HCT116 (cell line): Measurements from ENCODE around the gene DIS3L2. TPM values are rescaled to one million over a fixed set of nuclear protein-coding genes. Genes with fewer than 3 reads are reported as not detected.

Experiments used
- ATAC-seq: fragments of 200-7000 bp; cut with Tn5 transposase; 2 replicates; pipeline ENCODE4 v1.9.1; 2020; ENCODE audit warnings: mild to moderate bottlenecking, moderate library complexity
- BruUV-seq: library from RNA; stranded (reverse); fragments of 400-500 nt; replicated peaks from 2 replicates; lab custom pipeline; 2021; lab: Mats Ljungman, UMichigan
- CTCF ChIA-PET: fragments of 300-600 bp; sonication (Branson Sonifier 250); formaldehyde crosslinking; loops from one replicate; lab custom pipeline; 2021; ENCODE audit warnings: antibody characterized with exemption; lab: Charles Lee
- POLR2A ChIA-PET: fragments of 300-600, 350-600 bp; sonication (Branson Sonifier 250); formaldehyde crosslinking; loops from one replicate; lab custom pipeline; 2021; ENCODE audit warnings: antibody characterized with exemption; lab: Charles Lee
- RAD21 ChIA-PET, 2 experiments: fragments of 300-600 bp; sonication (Branson Sonifier 250); formaldehyde crosslinking; loops; one replicate each; lab custom pipeline; 2023; ENCODE audit warnings: low total read pairs in 2 of 2; ENCODE audit not compliant: uncharacterized antibody in 2 of 2, unreplicated experiment in 2 of 2, low non-redundant PET in 1 of 2; lab: Charles Lee
- DNase-seq: peaks from one replicate; pipeline ENCODE4 v3.0.0-alpha.2; 2010; ENCODE audit warnings: low read depth, low spot score
- H2AFZ ChIP-seq: fragments of 200-600 bp; shearing (Covaris generic), sonication (generic); 2 replicates; pipeline ENCODE4 v1.6.1; 2017; ENCODE audit warnings: low read depth, mixed run types, mixed read lengths, antibody characterized with exemption, low read length; ENCODE audit not compliant: poor library complexity, severe bottlenecking
- H3K27ac ChIP-seq: 2 replicates; pipeline ENCODE4 v1.5.1; 2012; ENCODE audit warnings: low read depth, low read length
- H3K27me3 ChIP-seq: fragments of 200-600 bp; sonication (generic); 2 replicates; pipeline ENCODE4 v1.6.1; 2016; ENCODE audit warnings: mixed run types, low read length, mixed read lengths; ENCODE audit not compliant: insufficient read depth
- H3K36me3 ChIP-seq, 2 experiments: fragments of 200-500 bp in 1 of 2; fragments of 200-600 bp in 1 of 2; sonication (Bioruptor generic) in 1 of 2; sonication (generic) in 1 of 2; 2 replicates each; pipeline versions ENCODE4 v1.5.1 to v1.6.1; 2014 to 2016; ENCODE audit warnings: low read length in 2 of 2, inconsistent platforms in 1 of 2, mixed read lengths in 1 of 2, mixed run types in 1 of 2; ENCODE audit not compliant: insufficient read depth in 2 of 2, control insufficient read depth in 1 of 2
- H3K4me1 ChIP-seq, 2 experiments: fragments of 200-600 bp in 1 of 2; sonication (generic) in 1 of 2; 2 replicates each; pipeline versions ENCODE4 v1.5.1 to v1.6.1; 2012 to 2017; ENCODE audit warnings: low read length in 2 of 2, inconsistent platforms in 1 of 2, mild to moderate bottlenecking in 1 of 2, mixed read lengths in 1 of 2, mixed run types in 1 of 2, moderate library complexity in 1 of 2; ENCODE audit not compliant: insufficient read depth in 2 of 2, control insufficient read depth in 1 of 2
- H3K4me2 ChIP-seq: fragments of 200-600 bp; sonication (generic); 2 replicates; pipeline ENCODE4 v1.6.1; 2017; ENCODE audit warnings: mixed run types, low read length, mixed read lengths
- H3K4me3 ChIP-seq, 2 experiments: fragments of 200-600 bp in 1 of 2; sonication (generic) in 1 of 2; replicated peaks in 1 of 2; 2 replicates each; pipeline ENCODE4 v1.5.1; 2011 to 2016; ENCODE audit warnings: low read length in 2 of 2, control low read depth in 1 of 2, low read depth in 1 of 2, mild to moderate bottlenecking in 1 of 2, mixed read lengths in 1 of 2, mixed run types in 1 of 2
- H3K79me2 ChIP-seq: fragments of 200-600 bp; sonication (generic); 2 replicates; pipeline ENCODE4 v1.6.1; 2017; ENCODE audit warnings: mild to moderate bottlenecking, mixed run types, low read length, moderate library complexity, mixed read lengths; ENCODE audit not compliant: insufficient read depth
- H3K9ac ChIP-seq: fragments of 200-600 bp; sonication (generic); 2 replicates; pipeline ENCODE4 v1.6.1; 2016; ENCODE audit warnings: low read length, mixed read lengths
- H3K9me2 ChIP-seq: fragments of 200-600 bp; sonication (generic), shearing (Covaris generic); 2 replicates; pipeline ENCODE4 v1.6.1; 2017; ENCODE audit warnings: mixed run types, mild to moderate bottlenecking, moderate library complexity; ENCODE audit not compliant: insufficient read depth
- H3K9me3 ChIP-seq, 2 experiments: fragments of 200-500 bp in 1 of 2; fragments of 200-600 bp in 1 of 2; sonication (Bioruptor generic) in 1 of 2; sonication (generic) in 1 of 2; 2 replicates each; pipeline ENCODE4 v1.6.1; 2014 to 2017; ENCODE audit warnings: low read length in 2 of 2, mixed read lengths in 2 of 2, inconsistent platforms in 1 of 2, low read depth in 1 of 2, mild to moderate bottlenecking in 1 of 2, mixed run types in 1 of 2, moderate library complexity in 1 of 2; ENCODE audit not compliant: control insufficient read depth in 1 of 2, insufficient read depth in 1 of 2
- H4K20me1 ChIP-seq: fragments of 200-600 bp; sonication (generic), shearing (Covaris generic); 2 replicates; pipeline ENCODE4 v1.6.1; 2017; ENCODE audit warnings: mixed run types, mild to moderate bottlenecking, moderate library complexity; ENCODE audit not compliant: insufficient read depth
- ATF3 ChIP-seq: IDR thresholded peaks from 2 replicates; pipeline ENCODE4 v1.6.1; 2012
- CBX3 ChIP-seq: IDR thresholded peaks from 2 replicates; pipeline ENCODE4 v1.6.1; 2012; ENCODE audit warnings: low read depth
- CTCF ChIP-seq, 3 experiments: fragments of 200-600 bp in 1 of 3; sonication (generic) in 1 of 3; IDR thresholded peaks in 2 of 3; conservative IDR thresholded peaks in 1 of 3; 2 replicates each; pipeline ENCODE4 v1.5.1; 2012 to 2017; ENCODE audit warnings: low read depth in 2 of 3, low read length in 2 of 3, antibody characterized with exemption in 1 of 3, borderline replicate concordance in 1 of 3, control low read depth in 1 of 3, mild to moderate bottlenecking in 1 of 3, mixed read lengths in 1 of 3, mixed run types in 1 of 3, moderate library complexity in 1 of 3; ENCODE audit not compliant: insufficient read depth in 1 of 3
- EGR1 ChIP-seq: IDR thresholded peaks from 2 replicates; pipeline ENCODE4 v1.6.1; 2012; ENCODE audit warnings: low read depth
- EZH2phosphoT487 ChIP-seq: fragments of 200-600 bp; IDR thresholded peaks from 2 replicates; pipeline ENCODE4 v1.6.1; 2018; ENCODE audit warnings: antibody characterized with exemption, borderline replicate concordance
- MAX ChIP-seq: IDR thresholded peaks from 2 replicates; pipeline ENCODE4 v1.6.1; 2012
- POLR2A ChIP-seq: IDR thresholded peaks from 2 replicates; pipeline ENCODE4 v1.7.0; 2011; ENCODE audit warnings: borderline replicate concordance; ENCODE audit not compliant: insufficient read depth, insufficient read length; ENCODE audit errors: extremely low read depth
- POLR2AphosphoS5 ChIP-seq: IDR thresholded peaks from 2 replicates; pipeline ENCODE4 v1.6.1; 2011; ENCODE audit warnings: mild to moderate bottlenecking, low read depth, low read length, moderate library complexity
- REST ChIP-seq: IDR thresholded peaks from 2 replicates; pipeline ENCODE4 v1.6.1; 2012; ENCODE audit warnings: low read depth
- SP1 ChIP-seq: IDR thresholded peaks from 2 replicates; pipeline ENCODE4 v1.6.1; 2012; ENCODE audit warnings: low read depth
- SRF ChIP-seq: IDR thresholded peaks from 2 replicates; pipeline ENCODE4 v1.6.1; 2012; ENCODE audit warnings: low read depth
- ZFX ChIP-seq: fragments of 450-650 bp; IDR thresholded peaks from 2 replicates; pipeline ENCODE4 v1.6.1; 2017
- ZNF274 ChIP-seq: fragments of 200-500 bp; sonication (Bioruptor generic); IDR thresholded peaks from 2 replicates; pipeline ENCODE4 v1.6.1; 2014; ENCODE audit warnings: mild to moderate bottlenecking, low read depth, low read length, inconsistent platforms
- intact Hi-C: fragments of 100-400 bp; cut with micrococcal nuclease; formaldehyde crosslinking; loops from 2 replicates; pipeline ENCODE4 v1.10.0; 2022
- total RNA-seq: library from RNA; stranded (reverse); gene quantifications from one replicate; pipeline ENCODE4 v1.2.1, GENCODE V29; 2021; ENCODE audit not compliant: unreplicated experiment

The DIS3L2 gene
- total RNA-seq, 1 experiment from 2014 or later = 42.5 TPM

- H3K9me2 ChIP-seq = no peaks in the 10 kb centered on the region
- H3K9me3 ChIP-seq = no peaks in the 10 kb centered on the region
- ATAC-seq = no peak
- H3K27ac ChIP-seq = no peak overlapping the region
- no peak overlapping the region for H3K4me2 ChIP-seq
- TF ChIP-seq POLR2AphosphoS5 (no peak), REST (no peak), MAX (no peak), CTCF (IDR thresholded peaks at IDR 0.05 in 2 of 3, conservative IDR thresholded peaks at IDR 0.05 in 1 of 3; ENCODE audit: borderline replicate concordance in 1 of 3, insufficient read depth in 1 of 3, low read depth in 2 of 3, low read length in 2 of 3) (no peak), POLR2A (no peak), ATF3 (no peak), EGR1 (no peak), ZFX (no peak), EZH2phosphoT487 (no peak), ZNF274 (no peak), SRF (no peak), CBX3 (no peak), SP1 (no peak)
- no peak for DNase-seq
- no peaks in the 10 kb centered on the region for H4K20me1 ChIP-seq
- no peaks in the 10 kb centered on the region for H3K79me2 ChIP-seq
- POLR2A ChIA-PET = no interaction called here
- CTCF ChIA-PET = no interaction called here
- BruUV-seq = no TSS peak
- RAD21 ChIA-PET = no interaction called here
- H3K27me3 ChIP-seq = no peaks in the 10 kb centered on the region
- no peak overlapping the region for H3K4me3 ChIP-seq
- no peaks in the 10 kb centered on the region for H3K36me3 ChIP-seq
- H3K4me1 ChIP-seq = no peaks in the 10 kb centered on the region
- H3K9ac ChIP-seq = no peak overlapping the region
- H2AFZ ChIP-seq = no peak overlapping the region
- intact Hi-C loops = no loop called here
Measured at GRCh38 chr2:232276733-232277313, 315.3 kb downstream of the DIS3L2 start.
